Activated T-helper 1 cell treated with anti-CD3 and anti-CD28 coated beads, Interleukin-12 subunit alpha, Interleukin-12 subunit beta, Interleukin-2, Interleukin-4 antibody, amounts not matched to agents 30 ng/mL and 10 ng/mL and 1 ng/mL, durations not matched to agents 14 hours and 24 hours and 36 hours (primary cell): ENCODE measurements around the gene PDIA2. TPM values are rescaled to one million over a fixed set of nuclear protein-coding genes. Genes with fewer than 3 reads are reported as not detected.

Source experiments
- DNase-seq: peaks from one replicate; pipeline ENCODE4 v3.0.0; 2021; ENCODE audit warnings: low spot score
- H3K27ac Mint-ChIP-seq: one replicate; pipeline ENCODE4 v1.8.0; 2021; ENCODE audit warnings: mild to moderate bottlenecking, mixed read lengths
- H3K27me3 Mint-ChIP-seq: one replicate; pipeline ENCODE4 v1.8.0; 2022; ENCODE audit warnings: mild to moderate bottlenecking, moderate library complexity, mixed read lengths; ENCODE audit not compliant: insufficient read depth
- H3K36me3 Mint-ChIP-seq: one replicate; pipeline ENCODE4 v1.8.0; 2021; ENCODE audit warnings: low read depth, mixed read lengths
- H3K4me1 Mint-ChIP-seq: one replicate; pipeline ENCODE4 v1.8.0; 2021; ENCODE audit warnings: low read depth, mixed read lengths
- H3K4me3 Mint-ChIP-seq: one replicate; pipeline ENCODE4 v1.8.0; 2021; ENCODE audit warnings: mild to moderate bottlenecking, moderate library complexity, mixed read lengths
- H3K9me3 Mint-ChIP-seq: one replicate; pipeline ENCODE4 v1.8.0; 2021; ENCODE audit warnings: mixed read lengths
- intact Hi-C: fragments of 100-400 bp; cut with micrococcal nuclease; formaldehyde crosslinking; loops from one replicate; pipeline ENCODE4 v1.15.1; 2024
- total RNA-seq: library from RNA; stranded (reverse); gene quantifications from 2 replicates; pipeline ENCODE4 v1.2.3, GENCODE V29; 2022

Gene PDIA2
- total RNA-seq, 1 donor from 2014 or later: not detected

DNA sequence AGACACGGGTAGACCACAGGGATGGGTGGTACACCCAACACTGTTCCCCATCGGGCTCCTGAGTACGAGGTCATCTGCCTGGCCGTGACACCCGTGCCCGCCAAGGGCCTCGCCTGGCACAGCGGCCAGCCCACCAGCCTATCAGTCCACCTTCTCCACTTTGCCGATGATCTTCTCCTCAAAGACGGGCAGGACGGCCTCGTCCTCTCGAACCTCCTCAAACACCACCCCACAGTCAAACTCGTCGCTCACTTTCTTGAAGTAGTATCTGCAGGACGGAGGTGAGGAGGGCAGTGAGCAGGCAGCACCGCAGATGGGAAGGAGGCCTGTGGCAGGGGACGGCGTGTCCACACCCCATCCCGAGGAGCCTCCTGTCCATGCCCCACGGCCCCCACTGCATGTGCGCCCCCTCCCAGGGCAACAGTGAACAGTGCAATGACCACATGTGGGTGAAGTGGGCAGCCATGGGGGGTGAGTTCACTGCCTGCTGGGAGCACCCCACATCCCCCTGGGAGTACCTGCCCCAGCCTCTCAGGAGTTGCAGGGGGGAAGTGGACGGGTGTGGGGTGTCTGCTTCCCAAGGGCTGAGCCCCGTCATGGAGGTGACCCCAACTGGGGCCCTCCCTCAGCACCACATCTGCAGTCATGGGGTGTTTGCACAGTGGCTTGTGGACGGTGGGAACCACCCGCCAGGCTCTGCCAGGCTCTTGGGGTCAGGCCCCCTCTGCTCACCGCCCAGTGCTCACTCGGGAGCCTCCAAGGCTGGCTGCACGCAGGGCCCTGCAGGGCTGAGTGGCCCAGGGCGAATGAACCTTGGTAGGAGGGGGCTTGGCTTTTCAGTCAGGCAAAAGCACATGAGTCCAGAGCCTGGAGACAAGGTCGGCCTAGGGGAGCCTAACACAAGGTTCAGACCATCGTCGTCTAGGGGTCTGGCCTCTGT lies 5.3 kb downstream of the PDIA2 start:
- Mint-ChIP-seq H3K27me3 (no peaks in the 10 kb centered on the region), H3K9me3 (no peaks in the 10 kb centered on the region), H3K4me1 (no peaks in the 10 kb centered on the region), H3K36me3 (no peaks in the 10 kb centered on the region), H3K4me3 (no peak overlapping the region), H3K27ac (no peak overlapping the region)
- no peak for DNase-seq
- intact Hi-C loops: no loop called here

DNA sequence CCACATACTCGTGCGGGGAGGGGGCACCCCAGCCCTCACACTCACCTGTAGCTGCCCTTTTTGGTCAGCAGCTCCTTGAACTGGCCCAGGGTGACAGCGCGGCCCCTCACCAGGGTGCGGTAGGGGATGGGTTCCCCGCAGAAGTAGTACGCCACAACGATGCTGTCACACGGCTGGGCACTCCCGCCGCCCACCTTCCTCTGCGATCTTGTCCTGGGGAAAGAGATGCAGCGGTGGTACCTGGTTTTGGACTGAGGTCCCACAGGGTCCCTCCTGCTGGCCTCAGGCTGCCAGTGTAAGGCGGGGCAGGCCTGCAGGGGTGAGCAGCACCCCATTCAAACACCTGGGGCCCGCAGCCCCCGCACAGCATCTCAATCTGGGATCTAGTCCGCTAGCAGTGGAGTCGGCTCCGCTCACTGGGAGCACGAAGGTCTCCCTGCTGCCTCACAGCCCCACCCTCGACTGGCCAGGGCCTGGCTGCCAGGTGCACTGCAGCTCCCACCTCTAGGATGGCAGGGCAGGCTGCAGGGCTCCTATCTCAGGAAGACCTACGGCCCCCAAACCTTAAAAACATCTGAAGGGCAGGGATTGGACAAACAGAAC lies 6.5 kb downstream of the PDIA2 start:
- intact Hi-C loops: no loop called here
- Mint-ChIP-seq H3K4me3 (no peak overlapping the region), H3K27me3 (no peaks in the 10 kb centered on the region), H3K9me3 (no peaks in the 10 kb centered on the region), H3K36me3 (peaks cover 2% of the 10 kb centered on the region), H3K27ac (no peak overlapping the region), H3K4me1 (no peaks in the 10 kb centered on the region)
- DNase-seq: no peak

- no peak overlapping the region for H3K27ac Mint-ChIP-seq
- intact Hi-C loops: no loop called here
- no peaks in the 10 kb centered on the region for H3K9me3 Mint-ChIP-seq
- peaks cover 2% of the 10 kb centered on the region for H3K36me3 Mint-ChIP-seq
- H3K4me3 Mint-ChIP-seq: no peak overlapping the region
- H3K4me1 Mint-ChIP-seq: no peaks in the 10 kb centered on the region
- no peaks in the 10 kb centered on the region for H3K27me3 Mint-ChIP-seq
- DNase-seq: no peak
These were observed 7.2 kb downstream of the PDIA2 start for GRCh38 chr16:290015-290680.

- Mint-ChIP-seq H3K27ac (no peak overlapping the region), H3K4me3 (no peak overlapping the region), H3K27me3 (no peaks in the 10 kb centered on the region), H3K36me3 (peaks cover 2% of the 10 kb centered on the region), H3K4me1 (no peaks in the 10 kb centered on the region), H3K9me3 (no peaks in the 10 kb centered on the region)
- DNase-seq: no peak
- intact Hi-C loops: no loop called here
These were observed 7.9 kb downstream of the PDIA2 start for GRCh38 chr16:290681-291405.

- no peak for DNase-seq
- intact Hi-C loops: no loop called here
- H3K9me3 Mint-ChIP-seq: no peaks in the 10 kb centered on the region
- H3K4me1 Mint-ChIP-seq: no peaks in the 10 kb centered on the region
- no peaks in the 10 kb centered on the region for H3K27me3 Mint-ChIP-seq
- no peak overlapping the region for H3K4me3 Mint-ChIP-seq
- no peak overlapping the region for H3K27ac Mint-ChIP-seq
- H3K36me3 Mint-ChIP-seq: peaks cover 2% of the 10 kb centered on the region
These were observed 8.6 kb downstream of the PDIA2 start for GRCh38 chr16:291539-291938.

DNA sequence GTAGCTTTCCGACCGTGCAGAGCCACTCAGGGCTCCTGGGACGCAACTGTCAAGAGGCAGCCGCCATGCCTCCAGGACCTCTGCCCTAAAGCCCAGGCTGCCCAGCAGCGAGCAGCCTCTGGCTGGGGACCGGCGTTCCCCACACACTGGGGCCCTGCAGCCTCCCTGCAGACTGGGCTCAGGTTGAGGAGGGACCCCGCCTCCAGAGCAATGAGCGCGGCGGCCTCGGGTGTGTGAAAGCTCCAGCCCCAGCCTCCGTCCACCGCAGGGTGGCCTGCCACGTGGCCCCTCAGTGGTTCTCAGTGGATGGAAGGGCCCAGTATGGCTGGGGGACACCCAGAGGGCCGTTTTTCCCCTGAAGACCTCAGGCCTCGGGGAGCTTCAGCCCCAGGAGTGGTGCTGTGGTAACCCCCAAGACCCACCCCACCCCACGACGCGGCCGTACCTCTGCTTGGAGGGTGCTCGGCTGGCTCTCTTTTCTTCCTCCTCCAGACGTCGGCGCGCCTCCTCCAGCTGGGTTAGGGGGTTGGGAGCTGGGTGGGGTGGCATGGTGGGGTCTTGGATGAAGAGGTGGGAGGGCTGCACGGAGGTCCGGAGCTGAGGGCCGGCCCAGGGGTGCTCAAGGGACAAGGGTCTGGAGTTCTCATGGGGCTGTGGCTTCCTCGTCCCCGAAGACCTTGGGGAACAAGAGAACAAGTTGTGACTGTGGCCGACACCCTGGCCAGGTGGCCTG lies 10.2 kb downstream of the PDIA2 start:
- Mint-ChIP-seq H3K4me3 (no peak overlapping the region), H3K9me3 (no peaks in the 10 kb centered on the region), H3K27me3 (no peaks in the 10 kb centered on the region), H3K27ac (no peak overlapping the region), H3K36me3 (peaks cover 2% of the 10 kb centered on the region), H3K4me1 (no peaks in the 10 kb centered on the region)
- intact Hi-C loops: no loop called here
- no peak for DNase-seq

GRCh38 chr16:296276-296675 lies 13.3 kb downstream of the PDIA2 start:
- Mint-ChIP-seq H3K27me3 (no peaks in the 10 kb centered on the region), H3K9me3 (no peaks in the 10 kb centered on the region), H3K27ac (no peak overlapping the region), H3K4me3 (no peak overlapping the region), H3K4me1 (no peaks in the 10 kb centered on the region), H3K36me3 (peaks cover 2% of the 10 kb centered on the region)
- no peak for DNase-seq
- intact Hi-C loops: no loop called here

- no peaks in the 10 kb centered on the region for H3K9me3 Mint-ChIP-seq
- intact Hi-C loops: no loop called here
- no peaks in the 10 kb centered on the region for H3K27me3 Mint-ChIP-seq
- H3K36me3 Mint-ChIP-seq: peaks cover 2% of the 10 kb centered on the region
- DNase-seq: no peak
- no peaks in the 10 kb centered on the region for H3K4me1 Mint-ChIP-seq
- H3K4me3 Mint-ChIP-seq: no peak overlapping the region
- no peak overlapping the region for H3K27ac Mint-ChIP-seq
These were observed 14.0 kb downstream of the PDIA2 start for GRCh38 chr16:296806-297510.

GRCh38 chr16:297832-298231 lies 14.9 kb downstream of the PDIA2 start:
- Mint-ChIP-seq H3K27ac (no peak overlapping the region), H3K9me3 (no peaks in the 10 kb centered on the region), H3K27me3 (no peaks in the 10 kb centered on the region), H3K36me3 (peaks cover 2% of the 10 kb centered on the region), H3K4me1 (no peaks in the 10 kb centered on the region), H3K4me3 (no peak overlapping the region)
- intact Hi-C loops: no loop called here
- DNase-seq: no peak

DNA sequence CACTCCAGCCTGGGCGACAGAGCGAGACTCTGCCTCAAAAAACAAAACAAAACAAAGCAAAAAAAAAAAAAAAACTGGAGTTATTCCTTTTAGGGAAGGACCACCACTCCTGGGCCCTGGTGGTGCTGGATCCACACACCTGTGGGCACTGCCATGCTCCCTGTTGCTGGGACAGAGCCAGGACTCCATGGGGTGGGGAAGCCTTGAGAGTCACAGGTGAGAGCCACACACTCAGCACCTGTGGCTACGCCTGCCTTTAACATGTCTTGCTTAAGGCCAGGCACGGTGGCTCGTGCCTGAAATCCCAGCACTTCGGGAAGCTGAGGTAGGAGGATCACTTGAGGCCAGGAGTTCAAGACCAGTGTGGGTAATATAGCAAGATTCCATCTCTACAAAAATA lies 18.3 kb downstream of the PDIA2 start:
- Mint-ChIP-seq H3K9me3 (no peaks in the 10 kb centered on the region), H3K27me3 (no peaks in the 10 kb centered on the region), H3K4me3 (no peak overlapping the region), H3K4me1 (no peaks in the 10 kb centered on the region), H3K36me3 (peaks cover 3% of the 10 kb centered on the region), H3K27ac (no peak overlapping the region)
- intact Hi-C loops: no loop called here
- DNase-seq: no peak

DNA sequence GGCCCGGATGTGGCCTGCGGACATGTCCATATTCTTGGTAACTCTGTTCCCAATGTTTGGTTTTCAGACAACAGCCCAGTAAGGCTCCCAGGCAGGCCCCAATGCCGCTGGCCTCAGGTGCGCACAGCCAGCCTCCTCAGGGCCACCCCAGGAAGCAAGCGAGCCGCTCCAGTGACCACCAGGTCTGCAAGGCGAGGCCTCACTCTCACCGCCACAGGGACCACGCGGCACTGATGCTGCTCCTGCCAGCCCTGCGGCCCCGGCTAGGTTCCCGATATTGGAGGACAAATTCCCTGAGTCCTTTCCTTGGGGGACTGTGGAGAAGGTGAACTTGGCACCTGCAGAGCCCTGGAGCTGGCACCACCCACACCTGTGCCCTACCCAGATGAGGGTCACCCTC lies 19.0 kb downstream of the PDIA2 start:
- H3K36me3 Mint-ChIP-seq: peaks cover 3% of the 10 kb centered on the region
- DNase-seq: no peak
- H3K4me1 Mint-ChIP-seq: no peaks in the 10 kb centered on the region
- no peak overlapping the region for H3K4me3 Mint-ChIP-seq
- no peaks in the 10 kb centered on the region for H3K9me3 Mint-ChIP-seq
- intact Hi-C loops: no loop called here
- H3K27ac Mint-ChIP-seq: no peak overlapping the region
- H3K27me3 Mint-ChIP-seq: no peaks in the 10 kb centered on the region
